Measurements from ENCODE around the gene ULK4.
"Not testable (repeated sequence)": the region's sequence is repeated elsewhere in the genome, so short reads cannot be mapped to it uniquely, and the experiment has no call there.

Gene ULK4

DNA sequence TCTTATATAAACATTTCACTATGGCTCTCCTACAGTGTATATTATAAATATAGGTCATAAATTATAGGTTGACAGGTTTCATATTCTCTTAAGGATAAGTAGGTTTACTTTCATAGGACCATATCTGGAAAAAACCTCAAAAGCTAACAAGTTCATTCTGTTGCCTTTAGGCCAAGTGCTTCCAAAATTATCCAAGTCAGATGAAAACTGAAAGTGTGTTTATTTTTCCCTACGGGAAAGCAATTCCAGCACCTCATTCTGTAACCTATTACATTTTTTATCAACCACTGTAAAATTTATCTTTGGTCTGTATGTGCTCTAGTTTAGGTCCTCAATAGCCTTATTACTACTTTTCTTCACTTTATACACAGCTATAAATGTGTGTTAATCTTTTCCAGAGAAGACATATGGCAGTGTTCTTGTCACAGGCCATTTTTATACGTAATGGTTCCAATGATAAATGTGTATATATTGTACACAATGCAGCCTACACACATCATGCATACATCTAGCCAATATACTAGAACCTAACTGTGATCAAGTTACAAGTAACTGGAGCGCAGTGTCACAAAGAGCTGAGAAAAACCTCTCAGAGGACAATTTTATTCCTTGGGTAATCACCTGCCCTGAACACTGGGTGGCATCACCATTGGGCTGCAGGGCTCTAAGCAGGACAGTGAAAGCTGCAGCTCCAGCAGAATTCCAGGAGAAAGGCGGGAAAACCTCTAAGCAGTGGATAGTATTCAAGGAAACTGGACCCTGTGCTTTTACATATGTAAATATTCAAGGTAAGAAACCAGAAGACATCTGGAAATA is 511.3 kb downstream of the ULK4 start:
- TF ChIP-seq, protein P1, sequence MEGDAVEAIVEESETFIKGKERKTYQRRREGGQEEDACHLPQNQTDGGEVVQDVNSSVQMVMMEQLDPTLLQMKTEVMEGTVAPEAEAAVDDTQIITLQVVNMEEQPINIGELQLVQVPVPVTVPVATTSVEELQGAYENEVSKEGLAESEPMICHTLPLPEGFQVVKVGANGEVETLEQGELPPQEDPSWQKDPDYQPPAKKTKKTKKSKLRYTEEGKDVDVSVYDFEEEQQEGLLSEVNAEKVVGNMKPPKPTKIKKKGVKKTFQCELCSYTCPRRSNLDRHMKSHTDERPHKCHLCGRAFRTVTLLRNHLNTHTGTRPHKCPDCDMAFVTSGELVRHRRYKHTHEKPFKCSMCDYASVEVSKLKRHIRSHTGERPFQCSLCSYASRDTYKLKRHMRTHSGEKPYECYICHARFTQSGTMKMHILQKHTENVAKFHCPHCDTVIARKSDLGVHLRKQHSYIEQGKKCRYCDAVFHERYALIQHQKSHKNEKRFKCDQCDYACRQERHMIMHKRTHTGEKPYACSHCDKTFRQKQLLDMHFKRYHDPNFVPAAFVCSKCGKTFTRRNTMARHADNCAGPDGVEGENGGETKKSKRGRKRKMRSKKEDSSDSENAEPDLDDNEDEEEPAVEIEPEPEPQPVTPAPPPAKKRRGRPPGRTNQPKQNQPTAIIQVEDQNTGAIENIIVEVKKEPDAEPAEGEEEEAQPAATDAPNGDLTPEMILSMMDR (conservative IDR thresholded peaks at IDR 0.05; ENCODE audit: low read length), result peak; percentile 25
- no peak for DNase-seq (ENCODE audit: low read depth)

GRCh38 chr3:41448396-41448795 is 513.5 kb downstream of the ULK4 start:
- TF ChIP-seq, protein P1 (conservative IDR thresholded peaks at IDR 0.05; ENCODE audit: low read length), result no peak; the same call in 1 of the 2 replicates
- H3K4me3 ChIP-seq (ENCODE audit: low read length), result no peak overlapping the region
- no peak for DNase-seq (ENCODE audit: low read depth)

More for the DNA sequence above, 511.3 kb downstream of the ULK4 start:
- H3K4me3 ChIP-seq (ENCODE audit: low read length), result no peak overlapping the region

GRCh38 chr3:41447701-41448100 is 514.2 kb downstream of the ULK4 start:
- DNase-seq (ENCODE audit: low read depth), result no peak
- H3K4me3 ChIP-seq (ENCODE audit: low read length), result no peak overlapping the region
- TF ChIP-seq, protein P1 (conservative IDR thresholded peaks at IDR 0.05; ENCODE audit: low read length), result no peak

GRCh38 chr3:41446316-41446715 is 515.6 kb downstream of the ULK4 start:
- DNase-seq (ENCODE audit: low read depth), result not testable (repeated sequence)

DNA sequence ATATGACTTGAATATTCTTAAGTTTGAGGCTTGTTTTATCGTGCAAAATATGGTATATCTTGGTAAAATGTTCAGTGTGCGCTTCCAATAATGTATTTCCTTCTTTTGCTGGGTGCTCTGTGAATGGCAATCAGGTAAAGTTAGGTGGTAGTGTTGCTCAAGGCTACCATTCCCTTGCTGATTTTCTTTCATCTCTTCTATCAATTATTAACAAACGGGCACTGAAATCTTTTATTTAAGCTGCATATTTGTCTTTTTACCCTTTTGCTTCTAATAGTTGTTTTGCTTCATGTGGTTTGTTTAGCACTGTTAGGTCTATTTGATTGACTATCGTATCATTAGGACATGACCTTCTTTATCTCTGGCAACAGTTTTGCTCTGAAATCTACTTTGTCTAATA is 520.3 kb downstream of the ULK4 start:
- DNase-seq (ENCODE audit: low read depth), result no peak
- TF ChIP-seq, protein P1 (conservative IDR thresholded peaks at IDR 0.05; ENCODE audit: low read length), result no peak
- H3K4me3 ChIP-seq (ENCODE audit: low read length), result no peak overlapping the region

More at GRCh38 chr3:41446316-41446715, 515.6 kb downstream of the ULK4 start:
- not testable (repeated sequence) for H3K4me3 ChIP-seq (ENCODE audit: low read length)

DNA sequence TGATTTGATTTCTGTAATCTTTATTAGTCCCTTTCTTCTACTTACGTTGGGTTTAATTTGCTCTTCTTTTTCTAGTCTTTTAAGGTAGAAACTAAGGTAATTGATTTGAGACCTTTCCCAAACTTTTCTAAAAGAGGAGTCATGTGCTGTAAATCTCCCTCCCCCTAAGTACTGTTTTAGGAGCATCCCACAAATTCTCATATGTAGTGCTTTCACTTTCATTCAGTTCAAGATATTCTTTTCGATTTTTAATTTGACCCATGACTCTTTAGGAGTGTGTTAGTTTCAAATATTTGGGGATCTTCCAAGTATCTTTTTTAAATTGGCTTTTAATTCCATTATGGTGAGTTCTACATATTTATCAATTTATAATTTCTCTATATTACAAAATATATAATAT is 520.8 kb downstream of the ULK4 start:
- TF ChIP-seq, protein P1 (conservative IDR thresholded peaks at IDR 0.05; ENCODE audit: low read length), result no peak
- DNase-seq (ENCODE audit: low read depth), result no peak
- H3K4me3 ChIP-seq (ENCODE audit: low read length), result no peak overlapping the region

DNA sequence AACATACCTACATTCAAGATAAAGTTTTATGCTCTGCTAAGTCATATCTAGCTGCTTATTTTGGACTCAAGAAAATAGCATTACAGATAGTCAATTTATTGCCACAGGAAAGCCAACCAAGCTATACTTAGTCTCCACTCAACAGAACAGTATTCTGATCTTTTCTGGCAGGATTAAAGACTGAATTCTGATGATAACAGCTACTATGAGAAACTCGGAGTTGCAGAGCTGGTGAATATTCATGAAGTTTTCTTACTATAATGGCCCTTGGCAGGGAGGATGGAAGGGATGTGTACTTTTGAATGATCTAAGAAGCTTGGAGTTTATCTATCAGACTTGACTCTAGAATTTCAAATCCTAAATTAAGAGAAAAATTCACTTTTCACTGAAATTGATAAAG is 524.9 kb downstream of the ULK4 start:
- TF ChIP-seq, protein P1 (conservative IDR thresholded peaks at IDR 0.05; ENCODE audit: low read length), result no peak
- no peak for DNase-seq (ENCODE audit: low read depth)
- no peak overlapping the region for H3K4me3 ChIP-seq (ENCODE audit: low read length)

Measured in AG10803 (cell line).